ENCODE measurements around the gene TMCO1. TPM values are rescaled to one million over a fixed set of nuclear protein-coding genes. Genes with fewer than 3 reads are reported as not detected.

Gene TMCO1
- total RNA-seq, 6 donors from 2014 or later, result 10.5 to 82.4 (median 55.8) TPM

DNA sequence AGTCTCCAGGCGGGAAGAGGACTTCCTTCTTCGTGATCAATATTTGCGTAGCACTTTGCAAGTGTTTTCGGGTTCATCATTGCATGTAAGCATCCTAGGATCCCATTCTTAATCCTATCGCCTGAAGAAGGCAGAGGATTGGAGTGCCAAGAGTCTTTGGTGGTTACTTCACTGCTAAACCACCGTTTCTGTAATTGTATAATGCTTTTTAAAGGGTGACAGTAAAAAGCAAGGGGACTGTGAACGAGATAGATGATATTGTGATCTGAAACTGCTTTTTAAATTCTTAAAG, 70.0 kb downstream of the TMCO1 start:
- H3K36me3 ChIP-seq, result peaks cover 0 to 3% (median 0%) of the 10 kb centered on the region in 4 donors
- ATAC-seq (ENCODE audit: low FRiP score in 2 of 2) (no peak), DNase-seq (no peak)
- H3K4me1 ChIP-seq, result peaks cover 20 to 36% (median 21%) of the 10 kb centered on the region in 4 donors
- H3K4me3 ChIP-seq, result peak overlapping the region; percentile 59 to 83 (median 70)
- TF ChIP-seq EP300 (IDR thresholded peaks at IDR 0.05), result no peak
- TF ChIP-seq, protein P1, sequence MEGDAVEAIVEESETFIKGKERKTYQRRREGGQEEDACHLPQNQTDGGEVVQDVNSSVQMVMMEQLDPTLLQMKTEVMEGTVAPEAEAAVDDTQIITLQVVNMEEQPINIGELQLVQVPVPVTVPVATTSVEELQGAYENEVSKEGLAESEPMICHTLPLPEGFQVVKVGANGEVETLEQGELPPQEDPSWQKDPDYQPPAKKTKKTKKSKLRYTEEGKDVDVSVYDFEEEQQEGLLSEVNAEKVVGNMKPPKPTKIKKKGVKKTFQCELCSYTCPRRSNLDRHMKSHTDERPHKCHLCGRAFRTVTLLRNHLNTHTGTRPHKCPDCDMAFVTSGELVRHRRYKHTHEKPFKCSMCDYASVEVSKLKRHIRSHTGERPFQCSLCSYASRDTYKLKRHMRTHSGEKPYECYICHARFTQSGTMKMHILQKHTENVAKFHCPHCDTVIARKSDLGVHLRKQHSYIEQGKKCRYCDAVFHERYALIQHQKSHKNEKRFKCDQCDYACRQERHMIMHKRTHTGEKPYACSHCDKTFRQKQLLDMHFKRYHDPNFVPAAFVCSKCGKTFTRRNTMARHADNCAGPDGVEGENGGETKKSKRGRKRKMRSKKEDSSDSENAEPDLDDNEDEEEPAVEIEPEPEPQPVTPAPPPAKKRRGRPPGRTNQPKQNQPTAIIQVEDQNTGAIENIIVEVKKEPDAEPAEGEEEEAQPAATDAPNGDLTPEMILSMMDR (IDR thresholded peaks at IDR 0.05), result no peak
- TF ChIP-seq POLR2A (IDR thresholded peaks at IDR 0.05), result no peak
- TF ChIP-seq POLR2AphosphoS5 (IDR thresholded peaks at IDR 0.05), result no peak
- H3K9me3 ChIP-seq, result no peaks in the 10 kb centered on the region
- H3K27ac ChIP-seq, result peak overlapping the region; percentile 92 to 98 (median 94)
- H3K27me3 ChIP-seq, result no peaks in the 10 kb centered on the region
- WGBS, 2 donors, result 0 to 1% methylated on average over 7 of the region's 7 CpGs

DNA sequence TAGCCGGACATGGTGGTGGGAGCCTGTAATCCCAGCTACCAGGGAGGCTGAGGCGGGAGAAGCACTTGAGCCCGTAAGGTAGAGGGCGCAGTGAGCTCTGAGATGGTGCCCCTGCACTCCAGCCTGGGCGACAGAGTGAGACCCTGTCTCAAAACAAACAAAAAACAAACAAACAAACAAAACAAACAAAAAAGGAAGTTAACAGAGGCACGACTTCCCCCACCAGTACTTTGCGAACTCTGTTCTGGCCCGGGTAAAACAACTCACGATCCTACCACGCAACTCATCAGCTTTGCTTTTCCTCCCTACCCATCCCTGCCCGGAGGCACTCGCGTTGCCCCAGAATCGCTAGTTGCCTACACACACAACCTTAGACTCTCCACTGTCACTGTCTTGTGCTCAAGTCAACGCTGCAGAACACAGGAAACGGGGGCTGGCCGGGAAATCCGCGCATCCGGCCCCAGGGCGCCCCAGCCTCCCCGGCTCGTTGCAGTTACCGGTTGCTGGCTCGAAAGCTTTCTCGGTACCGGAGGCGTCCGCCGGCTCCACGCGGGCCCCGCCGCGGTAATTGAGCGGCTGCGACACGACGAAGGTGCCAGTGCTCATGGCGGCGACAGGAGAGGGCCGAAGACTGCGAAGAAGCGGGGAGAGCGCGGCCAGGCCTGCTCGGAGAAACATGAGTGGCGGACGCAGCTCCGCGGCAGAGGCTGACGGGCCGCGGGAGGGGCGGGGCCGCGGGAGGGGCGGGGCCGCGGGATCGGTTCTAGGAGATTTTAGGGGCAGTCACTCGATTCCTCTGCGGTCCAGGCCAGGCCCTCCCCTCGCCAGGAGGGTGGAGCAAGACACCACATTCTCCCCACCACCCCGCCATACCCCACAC, 70.5 kb downstream of the TMCO1 start, which contains the start of gene ALDH9A1:
Gene ALDH9A1 (minus strand): TSS at position 682 of the 880 bp plus-strand sequence. CDS start 4 bp downstream, at position 678.
- ATAC-seq (ENCODE audit: low FRiP score in 2 of 2), result peak; percentile 94 to 98
- Histone ChIP-seq H3K4me1 (peaks cover 20 to 36% (median 21%) of the 10 kb centered on the region in 4 donors), H3K9me3 (no peaks in the 10 kb centered on the region), H3K27me3 (no peaks in the 10 kb centered on the region), H3K36me3 (peaks cover 0 to 3% (median 0%) of the 10 kb centered on the region in 4 donors), H3K27ac (peak within 1 kb of the TSS; percentile 92 to 98 (median 94)), H3K4me3 (peak within 1 kb of the TSS; percentile 59 to 83 (median 70))
- DNase-seq, result peak; percentile 90 to 99
- WGBS, 2 donors, result 1% methylated on average over 18 to 58 of the region's 65 CpGs
- peak in 3 of 4 donors; percentile 56 to 91 (median 85) for TF ChIP-seq POLR2A (IDR thresholded peaks at IDR 0.05)
- TF ChIP-seq EP300 (IDR thresholded peaks at IDR 0.05), result peak in 1 of 4 donors; percentile 17
- TF ChIP-seq, protein P1 (IDR thresholded peaks at IDR 0.05), result peak in 1 of 6 experiments; percentile 16
- TF ChIP-seq POLR2AphosphoS5 (IDR thresholded peaks at IDR 0.05), result peak; percentile 75 to 94

DNA sequence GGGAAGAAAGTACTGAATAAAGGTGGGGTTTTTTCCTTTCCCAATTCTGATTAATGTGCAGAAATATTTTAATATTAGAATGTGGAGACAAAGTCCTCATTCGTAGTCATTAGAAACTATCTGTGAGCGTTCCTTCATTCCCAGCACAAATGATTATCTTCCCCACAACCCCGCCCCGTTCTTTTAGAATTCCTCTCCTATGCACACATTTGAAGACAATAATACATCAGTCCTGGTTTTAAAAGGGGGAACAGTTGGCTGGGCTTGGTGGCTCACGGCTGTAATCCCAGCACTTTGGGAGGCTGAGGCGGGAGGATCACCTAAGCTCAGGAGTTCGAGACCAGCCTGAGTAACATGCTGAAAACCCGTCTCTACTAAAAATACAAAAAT, 71.2 kb downstream of the TMCO1 start:
- peaks cover 0 to 3% (median 0%) of the 10 kb centered on the region in 4 donors for H3K36me3 ChIP-seq
- peaks cover 20 to 36% (median 21%) of the 10 kb centered on the region in 4 donors for H3K4me1 ChIP-seq
- H3K27ac ChIP-seq, result peak overlapping the region; percentile 92 to 98 (median 94)
- H3K9me3 ChIP-seq, result no peaks in the 10 kb centered on the region
- no peak for ATAC-seq (ENCODE audit: low FRiP score in 2 of 2)
- no peak for DNase-seq
- no peaks in the 10 kb centered on the region for H3K27me3 ChIP-seq
- TF ChIP-seq, protein P1 (IDR thresholded peaks at IDR 0.05), result no peak
- no peak for TF ChIP-seq POLR2A (IDR thresholded peaks at IDR 0.05)
- no peak for TF ChIP-seq EP300 (IDR thresholded peaks at IDR 0.05)
- 36 to 44% methylated on average over 8 of the region's 8 CpGs for WGBS, 2 donors
- H3K4me3 ChIP-seq, result peak overlapping the region; percentile 59 to 83 (median 70)

DNA sequence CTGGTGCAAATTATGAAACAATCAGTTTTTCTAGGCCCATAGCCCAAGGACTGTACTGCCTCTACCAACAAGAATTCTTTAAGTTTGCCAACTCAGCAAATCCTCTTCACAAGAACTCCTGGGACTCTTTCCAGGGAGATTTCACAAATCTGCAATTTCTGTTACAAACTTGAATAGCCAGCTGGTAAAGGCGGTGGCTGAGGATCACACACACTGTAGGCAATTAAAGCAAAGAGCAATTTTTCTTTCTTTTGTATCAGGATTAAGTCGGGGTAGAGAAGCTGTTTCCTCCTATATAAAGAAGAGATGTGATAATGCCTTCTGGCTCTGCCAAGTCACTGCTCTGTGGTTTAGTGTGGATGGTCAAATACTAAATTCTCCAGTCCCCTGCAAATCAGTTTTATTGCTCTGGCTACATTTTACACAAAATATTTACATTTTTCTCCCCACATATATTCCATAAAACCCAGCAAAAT, 72.0 kb downstream of the TMCO1 start:
- ATAC-seq (ENCODE audit: low FRiP score in 2 of 2), result peak; percentile 47 to 61
- H3K27ac ChIP-seq, result peak overlapping the region in 2 of 4 donors; percentile 10 to 56
- peaks cover 0 to 3% (median 0%) of the 10 kb centered on the region in 4 donors for H3K36me3 ChIP-seq

More for the DNA sequence above, 72.0 kb downstream of the TMCO1 start:
- TF ChIP-seq POLR2AphosphoS5 (IDR thresholded peaks at IDR 0.05) (peak in 1 of 2 donors; percentile 9), EP300 (IDR thresholded peaks at IDR 0.05) (no peak), POLR2A (IDR thresholded peaks at IDR 0.05) (no peak)
- TF ChIP-seq, protein P1 (IDR thresholded peaks at IDR 0.05), result no peak
- H3K9me3 ChIP-seq, result no peaks in the 10 kb centered on the region
- H3K27me3 ChIP-seq, result no peaks in the 10 kb centered on the region
- DNase-seq, result peak in 1 of 2 donors; percentile 47
- H3K4me1 ChIP-seq, result peaks cover 20 to 36% (median 21%) of the 10 kb centered on the region in 4 donors
- 20 to 23% methylated on average over 2 of the region's 2 CpGs for WGBS, 2 donors
- peak overlapping the region in 2 of 4 donors; percentile 59 to 64 for H3K4me3 ChIP-seq

All from upper lobe of left lung (tissue), 6 donors.